Smooth muscle cell of the brain vasculature (primary cell): ENCODE data around the gene CUL2.
"Not testable (repeated sequence)": the region's sequence is repeated elsewhere in the genome, so short reads cannot be mapped to it uniquely, and the experiment has no call there.

Source experiments
- DNase-seq: peaks from one replicate; pipeline ENCODE4 v3.0.0-alpha.2; 2012; ENCODE audit warnings: low read depth, low spot score

CUL2 gene

GRCh38 chr10:35079763-35080162, 10.4 kb downstream of the CUL2 start:
- DNase-seq, result no peak

GRCh38 chr10:35079265-35079664, 10.9 kb downstream of the CUL2 start:
- no peak for DNase-seq

GRCh38 chr10:35075228-35075627, 14.9 kb downstream of the CUL2 start:
- no peak for DNase-seq

GRCh38 chr10:35074266-35074665, 15.9 kb downstream of the CUL2 start:
- no peak for DNase-seq

GRCh38 chr10:35070521-35070920, 19.6 kb downstream of the CUL2 start:
- no peak for DNase-seq

- no peak for DNase-seq
Observed at GRCh38 chr10:35063837-35064454, 26.2 kb downstream of the CUL2 start.

GRCh38 chr10:35059481-35059880, 30.7 kb downstream of the CUL2 start:
- no peak for DNase-seq

GRCh38 chr10:35058686-35059085, 31.5 kb downstream of the CUL2 start:
- no peak for DNase-seq

GRCh38 chr10:35058134-35058533, 32.0 kb downstream of the CUL2 start:
- DNase-seq, result peak; percentile 32

GRCh38 chr10:35056686-35057085, 33.5 kb downstream of the CUL2 start:
- no peak for DNase-seq

- DNase-seq, result no peak
Observed at GRCh38 chr10:35056133-35056532, 34.0 kb downstream of the CUL2 start.

GRCh38 chr10:35050568-35050967, 39.6 kb downstream of the CUL2 start:
- DNase-seq, result no peak

- no peak for DNase-seq
Observed at GRCh38 chr10:35046074-35046473, 44.1 kb downstream of the CUL2 start.

GRCh38 chr10:35045275-35045674, 44.9 kb downstream of the CUL2 start:
- DNase-seq, result not testable (repeated sequence)

GRCh38 chr10:35043796-35044344, 46.3 kb downstream of the CUL2 start:
- no peak for DNase-seq

GRCh38 chr10:35042783-35043182, 47.4 kb downstream of the CUL2 start:
- DNase-seq, result no peak

- no peak for DNase-seq
Observed at GRCh38 chr10:35041502-35041879, 48.6 kb downstream of the CUL2 start.

- DNase-seq, result peak; percentile 51
Observed at GRCh38 chr10:35040760-35041501, 49.2 kb downstream of the CUL2 start.

- DNase-seq, result no peak
Observed at GRCh38 chr10:35037104-35037503, 53.0 kb downstream of the CUL2 start.

- DNase-seq, result no peak
Observed at GRCh38 chr10:35035606-35036005, 54.5 kb downstream of the CUL2 start.

- DNase-seq, result no peak
Observed at GRCh38 chr10:35027567-35027966, 62.6 kb downstream of the CUL2 start.

GRCh38 chr10:35025916-35026315, 64.2 kb downstream of the CUL2 start:
- no peak for DNase-seq

- DNase-seq, result no peak
Observed at GRCh38 chr10:35020481-35020880, 69.7 kb downstream of the CUL2 start.
